Esophagus squamous epithelium (tissue), 4 donors: ENCODE results near the gene MYBPC2.

Experiments used
- POLR2A ChIP-seq, 4 donors: fragments of 450-650 bp; IDR thresholded peaks; one replicate each; pipeline ENCODE4 v1.6.1; 2017; ENCODE audit warnings: antibody characterized with exemption in 4 of 4, mild to moderate bottlenecking in 4 of 4, moderate library complexity in 3 of 4
- TF ChIP-seq, protein P1 (sequence below), 6 experiments: fragments of 450-650 bp in 4 of 6; fragments of 200-600 bp in 2 of 6; sonication (generic) in 2 of 6; IDR thresholded peaks; one replicate each; pipeline ENCODE4 v1.5.1; 2016 to 2019; ENCODE audit warnings: antibody characterized with exemption in 6 of 6, mild to moderate bottlenecking in 4 of 6, moderate library complexity in 4 of 6

DNA sequence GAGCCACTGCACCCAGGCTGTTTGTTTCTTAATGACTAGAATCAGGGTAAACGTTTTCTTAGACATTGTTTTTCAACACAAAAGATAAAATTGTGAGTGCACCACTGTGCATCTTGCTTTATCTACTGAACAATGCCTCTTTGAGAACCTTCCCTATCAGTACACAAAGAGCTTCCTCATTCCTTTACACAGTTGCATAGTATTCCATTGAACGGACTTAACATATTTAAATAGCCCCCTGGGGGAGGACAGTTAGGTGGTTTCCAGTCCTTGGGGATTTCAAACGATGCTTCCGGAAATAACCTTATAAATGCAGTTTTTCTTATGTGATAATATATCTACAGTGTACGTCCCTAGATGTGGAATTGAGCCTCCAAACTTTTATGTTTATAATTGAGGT is 39.9 kb upstream of the MYBPC2 start:
- TF ChIP-seq, protein P1, sequence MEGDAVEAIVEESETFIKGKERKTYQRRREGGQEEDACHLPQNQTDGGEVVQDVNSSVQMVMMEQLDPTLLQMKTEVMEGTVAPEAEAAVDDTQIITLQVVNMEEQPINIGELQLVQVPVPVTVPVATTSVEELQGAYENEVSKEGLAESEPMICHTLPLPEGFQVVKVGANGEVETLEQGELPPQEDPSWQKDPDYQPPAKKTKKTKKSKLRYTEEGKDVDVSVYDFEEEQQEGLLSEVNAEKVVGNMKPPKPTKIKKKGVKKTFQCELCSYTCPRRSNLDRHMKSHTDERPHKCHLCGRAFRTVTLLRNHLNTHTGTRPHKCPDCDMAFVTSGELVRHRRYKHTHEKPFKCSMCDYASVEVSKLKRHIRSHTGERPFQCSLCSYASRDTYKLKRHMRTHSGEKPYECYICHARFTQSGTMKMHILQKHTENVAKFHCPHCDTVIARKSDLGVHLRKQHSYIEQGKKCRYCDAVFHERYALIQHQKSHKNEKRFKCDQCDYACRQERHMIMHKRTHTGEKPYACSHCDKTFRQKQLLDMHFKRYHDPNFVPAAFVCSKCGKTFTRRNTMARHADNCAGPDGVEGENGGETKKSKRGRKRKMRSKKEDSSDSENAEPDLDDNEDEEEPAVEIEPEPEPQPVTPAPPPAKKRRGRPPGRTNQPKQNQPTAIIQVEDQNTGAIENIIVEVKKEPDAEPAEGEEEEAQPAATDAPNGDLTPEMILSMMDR (IDR thresholded peaks at IDR 0.05), result no peak
- no peak for TF ChIP-seq POLR2A (IDR thresholded peaks at IDR 0.05)
